ENCODE data around the gene THBD.

The THBD gene

DNA sequence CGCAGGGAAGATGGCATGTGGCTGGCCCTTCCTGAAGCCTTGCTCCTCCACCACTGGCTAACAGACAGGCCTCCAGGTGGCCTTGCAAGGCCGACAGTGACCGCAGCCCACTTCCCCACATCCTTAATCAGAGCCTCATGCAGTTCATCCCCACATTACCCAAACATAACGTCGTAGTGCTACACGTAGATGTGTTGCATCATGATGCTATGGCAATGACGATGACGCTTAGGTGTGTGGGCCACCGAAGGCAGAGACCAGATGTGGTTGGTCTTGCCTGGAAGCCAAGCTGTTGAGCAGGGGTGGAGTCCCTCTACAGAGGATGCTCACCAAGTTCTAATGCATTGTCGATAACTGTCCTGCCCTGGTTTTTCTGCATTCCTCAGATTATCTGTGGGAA, 31.0 kb upstream of the THBD start:
- no peak for ATAC-seq
- TF ChIP-seq CSDC2 (CRISPR knock-in tag; IDR thresholded peaks at IDR 0.05), result no peak
- TF ChIP-seq TCF4 (CRISPR knock-in tag; IDR thresholded peaks at IDR 0.05; ENCODE audit: borderline replicate concordance), result no peak

DNA sequence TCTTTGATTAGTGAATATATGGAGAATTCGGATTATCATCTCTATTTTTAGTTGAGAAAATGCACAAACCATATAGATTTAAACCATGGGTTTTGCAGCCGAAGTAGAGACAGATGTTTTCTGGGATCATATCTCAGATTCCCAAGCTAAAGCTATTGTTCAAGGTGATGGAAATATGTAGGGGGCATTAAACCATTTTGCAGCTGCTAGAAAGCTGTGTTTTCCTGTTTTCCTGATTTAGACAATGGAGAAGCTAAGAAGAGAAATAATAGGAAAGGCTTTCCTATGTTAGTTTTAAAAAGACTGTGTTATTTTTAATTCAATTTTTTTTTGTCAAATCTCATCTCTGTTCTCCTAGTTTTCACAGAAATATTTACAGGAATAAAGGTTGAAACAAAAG, 30.5 kb upstream of the THBD start:
- no peak for TF ChIP-seq ESRRG (CRISPR knock-in tag; IDR thresholded peaks at IDR 0.05)
- no peak for TF ChIP-seq PPARA (CRISPR knock-in tag; IDR thresholded peaks at IDR 0.05; ENCODE audit: borderline replicate concordance)
- TF ChIP-seq OSR1 (CRISPR knock-in tag; IDR thresholded peaks at IDR 0.05), result no peak
- TF ChIP-seq ZC3H10 (CRISPR knock-in tag; IDR thresholded peaks at IDR 0.05), result no peak
- TF ChIP-seq, protein P1, sequence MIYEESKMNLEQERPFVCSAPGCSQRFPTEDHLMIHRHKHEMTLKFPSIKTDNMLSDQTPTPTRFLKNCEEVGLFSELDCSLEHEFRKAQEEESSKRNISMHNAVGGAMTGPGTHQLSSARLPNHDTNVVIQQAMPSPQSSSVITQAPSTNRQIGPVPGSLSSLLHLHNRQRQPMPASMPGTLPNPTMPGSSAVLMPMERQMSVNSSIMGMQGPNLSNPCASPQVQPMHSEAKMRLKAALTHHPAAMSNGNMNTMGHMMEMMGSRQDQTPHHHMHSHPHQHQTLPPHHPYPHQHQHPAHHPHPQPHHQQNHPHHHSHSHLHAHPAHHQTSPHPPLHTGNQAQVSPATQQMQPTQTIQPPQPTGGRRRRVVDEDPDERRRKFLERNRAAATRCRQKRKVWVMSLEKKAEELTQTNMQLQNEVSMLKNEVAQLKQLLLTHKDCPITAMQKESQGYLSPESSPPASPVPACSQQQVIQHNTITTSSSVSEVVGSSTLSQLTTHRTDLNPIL (CRISPR knock-in tag; IDR thresholded peaks at IDR 0.05; ENCODE audit: low read depth), result no peak
- TF ChIP-seq GLIS3 (CRISPR knock-in tag; IDR thresholded peaks at IDR 0.05), result no peak
- TF ChIP-seq SNAI2 (CRISPR knock-in tag; IDR thresholded peaks at IDR 0.05), result no peak
- TF ChIP-seq ZNF565 (CRISPR knock-in tag; conservative IDR thresholded peaks at IDR 0.05; ENCODE audit: low read depth), result no peak
- TF ChIP-seq, protein P2, sequence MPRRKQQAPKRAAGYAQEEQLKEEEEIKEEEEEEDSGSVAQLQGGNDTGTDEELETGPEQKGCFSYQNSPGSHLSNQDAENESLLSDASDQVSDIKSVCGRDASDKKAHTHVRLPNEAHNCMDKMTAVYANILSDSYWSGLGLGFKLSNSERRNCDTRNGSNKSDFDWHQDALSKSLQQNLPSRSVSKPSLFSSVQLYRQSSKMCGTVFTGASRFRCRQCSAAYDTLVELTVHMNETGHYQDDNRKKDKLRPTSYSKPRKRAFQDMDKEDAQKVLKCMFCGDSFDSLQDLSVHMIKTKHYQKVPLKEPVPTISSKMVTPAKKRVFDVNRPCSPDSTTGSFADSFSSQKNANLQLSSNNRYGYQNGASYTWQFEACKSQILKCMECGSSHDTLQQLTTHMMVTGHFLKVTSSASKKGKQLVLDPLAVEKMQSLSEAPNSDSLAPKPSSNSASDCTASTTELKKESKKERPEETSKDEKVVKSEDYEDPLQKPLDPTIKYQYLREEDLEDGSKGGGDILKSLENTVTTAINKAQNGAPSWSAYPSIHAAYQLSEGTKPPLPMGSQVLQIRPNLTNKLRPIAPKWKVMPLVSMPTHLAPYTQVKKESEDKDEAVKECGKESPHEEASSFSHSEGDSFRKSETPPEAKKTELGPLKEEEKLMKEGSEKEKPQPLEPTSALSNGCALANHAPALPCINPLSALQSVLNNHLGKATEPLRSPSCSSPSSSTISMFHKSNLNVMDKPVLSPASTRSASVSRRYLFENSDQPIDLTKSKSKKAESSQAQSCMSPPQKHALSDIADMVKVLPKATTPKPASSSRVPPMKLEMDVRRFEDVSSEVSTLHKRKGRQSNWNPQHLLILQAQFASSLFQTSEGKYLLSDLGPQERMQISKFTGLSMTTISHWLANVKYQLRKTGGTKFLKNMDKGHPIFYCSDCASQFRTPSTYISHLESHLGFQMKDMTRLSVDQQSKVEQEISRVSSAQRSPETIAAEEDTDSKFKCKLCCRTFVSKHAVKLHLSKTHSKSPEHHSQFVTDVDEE (CRISPR knock-in tag; IDR thresholded peaks at IDR 0.05), result no peak
- no peak for TF ChIP-seq BACH2 (CRISPR knock-in tag; IDR thresholded peaks at IDR 0.05; ENCODE audit: borderline replicate concordance)
- no peak for TF ChIP-seq TCF4 (CRISPR knock-in tag; IDR thresholded peaks at IDR 0.05; ENCODE audit: borderline replicate concordance)
- no peak for TF ChIP-seq ZFP3 (CRISPR knock-in tag; IDR thresholded peaks at IDR 0.05)
- TF ChIP-seq ZFP30 (CRISPR knock-in tag; IDR thresholded peaks at IDR 0.05), result no peak
- no peak for TF ChIP-seq CSDC2 (CRISPR knock-in tag; IDR thresholded peaks at IDR 0.05)
- no peak for TF ChIP-seq ISL1 (CRISPR knock-in tag; IDR thresholded peaks at IDR 0.05)
- no peak for TF ChIP-seq RARB (CRISPR knock-in tag; IDR thresholded peaks at IDR 0.05)
- TF ChIP-seq, protein P3, sequence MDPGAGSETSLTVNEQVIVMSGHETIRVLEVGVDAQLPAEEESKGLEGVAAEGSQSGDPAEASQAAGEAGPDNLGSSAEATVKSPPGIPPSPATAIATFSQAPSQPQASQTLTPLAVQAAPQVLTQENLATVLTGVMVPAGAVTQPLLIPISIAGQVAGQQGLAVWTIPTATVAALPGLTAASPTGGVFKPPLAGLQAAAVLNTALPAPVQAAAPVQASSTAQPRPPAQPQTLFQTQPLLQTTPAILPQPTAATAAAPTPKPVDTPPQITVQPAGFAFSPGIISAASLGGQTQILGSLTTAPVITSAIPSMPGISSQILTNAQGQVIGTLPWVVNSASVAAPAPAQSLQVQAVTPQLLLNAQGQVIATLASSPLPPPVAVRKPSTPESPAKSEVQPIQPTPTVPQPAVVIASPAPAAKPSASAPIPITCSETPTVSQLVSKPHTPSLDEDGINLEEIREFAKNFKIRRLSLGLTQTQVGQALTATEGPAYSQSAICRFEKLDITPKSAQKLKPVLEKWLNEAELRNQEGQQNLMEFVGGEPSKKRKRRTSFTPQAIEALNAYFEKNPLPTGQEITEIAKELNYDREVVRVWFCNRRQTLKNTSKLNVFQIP (CRISPR knock-in tag; IDR thresholded peaks at IDR 0.05; ENCODE audit: borderline replicate concordance, low read depth), result no peak
- ATAC-seq, result no peak

DNA sequence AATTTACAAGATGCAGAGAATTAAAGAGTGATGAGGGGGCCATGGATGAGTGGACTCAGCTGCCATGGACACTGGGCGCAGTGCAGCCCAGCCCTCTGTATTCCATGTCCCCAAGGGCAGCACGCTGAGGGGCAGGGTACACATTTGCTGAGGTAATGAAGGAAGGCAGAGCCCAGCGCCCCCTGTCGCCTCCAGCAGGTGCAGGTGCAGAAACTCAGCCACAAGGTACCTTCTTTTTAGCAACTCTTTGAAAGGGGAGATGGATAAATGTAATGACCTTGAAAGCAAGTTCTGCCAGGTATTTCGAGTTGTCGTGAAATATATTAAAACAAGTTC, 29.5 kb upstream of the THBD start:
- no peak for ATAC-seq
- TF ChIP-seq PPARA (CRISPR knock-in tag; IDR thresholded peaks at IDR 0.05; ENCODE audit: borderline replicate concordance) (no peak), ESRRG (CRISPR knock-in tag; IDR thresholded peaks at IDR 0.05) (no peak), ISL1 (CRISPR knock-in tag; IDR thresholded peaks at IDR 0.05) (no peak), ZNF8 (CRISPR knock-in tag; IDR thresholded peaks at IDR 0.05) (no peak), BACH2 (CRISPR knock-in tag; IDR thresholded peaks at IDR 0.05; ENCODE audit: borderline replicate concordance) (no peak)
- TF ChIP-seq, protein P4, sequence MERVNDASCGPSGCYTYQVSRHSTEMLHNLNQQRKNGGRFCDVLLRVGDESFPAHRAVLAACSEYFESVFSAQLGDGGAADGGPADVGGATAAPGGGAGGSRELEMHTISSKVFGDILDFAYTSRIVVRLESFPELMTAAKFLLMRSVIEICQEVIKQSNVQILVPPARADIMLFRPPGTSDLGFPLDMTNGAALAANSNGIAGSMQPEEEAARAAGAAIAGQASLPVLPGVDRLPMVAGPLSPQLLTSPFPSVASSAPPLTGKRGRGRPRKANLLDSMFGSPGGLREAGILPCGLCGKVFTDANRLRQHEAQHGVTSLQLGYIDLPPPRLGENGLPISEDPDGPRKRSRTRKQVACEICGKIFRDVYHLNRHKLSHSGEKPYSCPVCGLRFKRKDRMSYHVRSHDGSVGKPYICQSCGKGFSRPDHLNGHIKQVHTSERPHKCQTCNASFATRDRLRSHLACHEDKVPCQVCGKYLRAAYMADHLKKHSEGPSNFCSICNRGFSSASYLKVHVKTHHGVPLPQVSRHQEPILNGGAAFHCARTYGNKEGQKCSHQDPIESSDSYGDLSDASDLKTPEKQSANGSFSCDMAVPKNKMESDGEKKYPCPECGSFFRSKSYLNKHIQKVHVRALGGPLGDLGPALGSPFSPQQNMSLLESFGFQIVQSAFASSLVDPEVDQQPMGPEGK (CRISPR knock-in tag; IDR thresholded peaks at IDR 0.05; ENCODE audit: borderline replicate concordance), result no peak

DNA sequence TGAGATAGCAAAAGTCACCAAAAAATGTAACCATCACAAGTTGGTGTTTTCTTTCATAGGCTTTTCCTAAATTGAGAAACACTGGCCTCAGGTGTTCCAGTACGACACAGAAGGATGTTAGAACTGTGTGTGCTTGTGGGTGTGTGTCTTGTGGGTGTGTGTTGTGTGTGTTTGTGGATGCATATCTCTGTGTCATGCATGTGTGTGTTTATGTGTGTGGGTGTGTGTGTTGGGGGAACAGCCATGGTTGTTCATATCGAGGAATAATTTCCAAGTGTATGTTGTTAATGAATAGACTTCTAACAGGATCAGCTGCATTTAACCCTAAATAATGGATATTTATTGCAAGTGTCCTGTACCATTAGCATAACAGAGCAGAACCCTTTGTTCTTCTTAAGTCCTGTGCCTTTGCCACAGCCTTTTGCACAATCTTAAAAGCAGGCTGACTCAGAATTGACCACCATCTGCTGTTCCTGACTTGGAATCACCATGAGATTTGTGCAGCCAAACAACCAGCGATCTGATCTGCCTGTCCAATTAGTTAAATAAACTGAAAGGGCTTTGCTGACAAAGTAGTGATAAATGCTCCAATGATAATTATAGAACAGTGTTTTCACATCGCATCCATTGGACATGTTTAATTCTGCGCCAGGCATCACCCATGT, 29.0 kb upstream of the THBD start:
- no peak for ATAC-seq
- TF ChIP-seq BACH2 (CRISPR knock-in tag; IDR thresholded peaks at IDR 0.05; ENCODE audit: borderline replicate concordance), result no peak
- TF ChIP-seq GLIS3 (CRISPR knock-in tag; IDR thresholded peaks at IDR 0.05), result no peak
- TF ChIP-seq ZC3H10 (CRISPR knock-in tag; IDR thresholded peaks at IDR 0.05), result no peak
- TF ChIP-seq PPARA (CRISPR knock-in tag; IDR thresholded peaks at IDR 0.05; ENCODE audit: borderline replicate concordance), result no peak
- TF ChIP-seq, protein P3 (CRISPR knock-in tag; IDR thresholded peaks at IDR 0.05; ENCODE audit: borderline replicate concordance, low read depth), result no peak
- no peak for TF ChIP-seq ISL1 (CRISPR knock-in tag; IDR thresholded peaks at IDR 0.05)

Data from SK-N-SH treated with all-trans-retinoic acid at 6 μM for 48 hours (cell line).